SK-N-SH (cell line): Measurements from ENCODE around the gene ATP12A. TPM values are rescaled to one million over a fixed set of nuclear protein-coding genes. Genes with fewer than 3 reads are reported as not detected.

Experiments
- CTCF ChIA-PET: fragments of 300-600, 350-600 bp; formaldehyde crosslinking; extraction: SDS; loops from one replicate; lab custom pipeline; 2021; lab: Yijun Ruan, JAX
- POLR2A ChIA-PET: fragments of 350-600 bp; sonication (Branson Sonifier 250); formaldehyde crosslinking; extraction: SDS; loops from one replicate; lab custom pipeline; 2020; ENCODE audit warnings: antibody characterized with exemption, inconsistent platforms; lab: Yijun Ruan, JAX
- DNase-seq: peaks from one replicate; pipeline ENCODE4 v3.0.0; 2012
- H2AFZ ChIP-seq: fragments of 200-600 bp; sonication (generic); 2 replicates; pipeline ENCODE4 v1.8.1; 2016; ENCODE audit warnings: antibody characterized with exemption, mild to moderate bottlenecking, low read depth
- H3F3A ChIP-seq: fragments of 200-600 bp; sonication (generic); replicated peaks from 2 replicates; pipeline ENCODE3; 2016; ENCODE audit warnings: antibody characterized with exemption, mild to moderate bottlenecking; ENCODE audit not compliant: insufficient read depth
- H3K27ac ChIP-seq, 2 experiments: fragments of 200-500 bp in 1 of 2; fragments of 200-600 bp in 1 of 2; sonication (Bioruptor generic) in 1 of 2; sonication (generic), shearing (Covaris generic) in 1 of 2; 2 replicates each; pipeline versions ENCODE4 v1.5.1 to v1.6.1; 2014 to 2016; ENCODE audit warnings: low read depth in 2 of 2, inconsistent platforms in 1 of 2, low read length in 1 of 2, mild to moderate bottlenecking in 1 of 2, mixed read lengths in 1 of 2
- H3K27me3 ChIP-seq: fragments of 200-600 bp; sonication (generic), shearing (Covaris generic); 2 replicates; pipeline ENCODE4 v1.6.1; 2016; ENCODE audit warnings: mixed run types; ENCODE audit not compliant: insufficient read depth
- H3K36me3 ChIP-seq, 2 experiments: fragments of 200-500 bp in 1 of 2; fragments of 200-600 bp in 1 of 2; sonication (Bioruptor generic) in 1 of 2; sonication (generic) in 1 of 2; replicated peaks in 1 of 2; 2 replicates each; pipeline versions ENCODE3 to v1.5.1; 2014 to 2016; ENCODE audit warnings: low read length in 1 of 2, mild to moderate bottlenecking in 1 of 2; ENCODE audit not compliant: insufficient read depth in 2 of 2, control insufficient read depth in 1 of 2
- H3K4me1 ChIP-seq, 2 experiments: fragments of 200-500 bp in 1 of 2; fragments of 200-600 bp in 1 of 2; sonication (Bioruptor generic) in 1 of 2; sonication (generic), shearing (Covaris generic) in 1 of 2; 2 replicates each; pipeline versions ENCODE4 v1.5.1 to v1.6.1; 2014 to 2016; ENCODE audit warnings: low read depth in 1 of 2, low read length in 1 of 2, mixed run types in 1 of 2; ENCODE audit not compliant: insufficient read depth in 2 of 2, control insufficient read depth in 1 of 2
- H3K4me2 ChIP-seq: fragments of 200-600 bp; sonication (generic), shearing (Covaris generic); 2 replicates; pipeline ENCODE4 v1.6.1; 2017; ENCODE audit warnings: mixed run types
- H3K4me3 ChIP-seq, 2 experiments: fragments of 200-500 bp in 1 of 2; fragments of 200-600 bp in 1 of 2; sonication (Bioruptor generic) in 1 of 2; sonication (generic), shearing (Covaris generic) in 1 of 2; 2 replicates each; pipeline versions ENCODE4 v1.5.1 to v1.8.1; 2014 to 2016; ENCODE audit warnings: low read depth in 2 of 2, inconsistent platforms in 1 of 2, low read length in 1 of 2, mild to moderate bottlenecking in 1 of 2, mixed read lengths in 1 of 2, moderate library complexity in 1 of 2
- H3K79me2 ChIP-seq: fragments of 200-600 bp; sonication (generic); 2 replicates; pipeline ENCODE4 v1.8.1; 2017; ENCODE audit warnings: mild to moderate bottlenecking; ENCODE audit not compliant: insufficient read depth
- H3K9ac ChIP-seq: fragments of 200-600 bp; sonication (generic); 2 replicates; pipeline ENCODE4 v1.6.1; 2017; ENCODE audit warnings: mixed run types
- H3K9me2 ChIP-seq: fragments of 200-600 bp; sonication (generic); 2 replicates; pipeline ENCODE4 v1.6.1; 2017; ENCODE audit warnings: mixed run types
- H3K9me3 ChIP-seq: fragments of 200-600 bp; sonication (generic); 2 replicates; pipeline ENCODE4 v1.6.1; 2017; ENCODE audit warnings: mixed run types, mild to moderate bottlenecking, moderate library complexity
- H4K20me1 ChIP-seq: fragments of 200-600 bp; sonication (generic); 2 replicates; pipeline ENCODE4 v1.6.1; 2017; ENCODE audit warnings: mild to moderate bottlenecking, mixed run types; ENCODE audit not compliant: insufficient read depth
- CHD2 ChIP-seq: fragments of 150-350 bp; IDR thresholded peaks from 2 replicates; pipeline ENCODE4 v1.6.1; 2018; ENCODE audit warnings: low read length; ENCODE audit not compliant: partially characterized antibody
- ELF1 ChIP-seq: IDR thresholded peaks from 2 replicates; pipeline ENCODE4 v1.4.0; 2012
- FOSL2 ChIP-seq: IDR thresholded peaks from 2 replicates; pipeline ENCODE4 v1.4.0; 2012; ENCODE audit warnings: low read depth, mild to moderate bottlenecking, moderate library complexity, borderline replicate concordance
- FOXM1 ChIP-seq: IDR thresholded peaks from 2 replicates; pipeline ENCODE4 v1.4.0; 2012; ENCODE audit warnings: low read depth, mild to moderate bottlenecking
- GABPA ChIP-seq: IDR thresholded peaks from 2 replicates; pipeline ENCODE4 v1.4.0; 2012; ENCODE audit warnings: low read depth, mild to moderate bottlenecking
- NFIC ChIP-seq: IDR thresholded peaks from 2 replicates; pipeline ENCODE4 v1.4.0; 2012; ENCODE audit warnings: borderline replicate concordance
- NRF1 ChIP-seq: IDR thresholded peaks from 2 replicates; pipeline ENCODE4 v1.6.1; 2012; ENCODE audit warnings: low read depth, mild to moderate bottlenecking, low read length
- RCOR1 ChIP-seq: fragments of 150-350 bp; IDR thresholded peaks from 2 replicates; pipeline ENCODE4 v1.6.1; 2017; ENCODE audit warnings: antibody characterized with exemption, low read length
- RFX5 ChIP-seq: IDR thresholded peaks from 2 replicates; pipeline ENCODE4 v1.6.1; 2012; ENCODE audit warnings: mild to moderate bottlenecking, improper control_type of control experiment, low read length
- WGBS: methylation state at CpG from one replicate; pipeline ENCODE4 v1.1.6; 2017; ENCODE audit warnings: low lambda C conversion rate; 5-methylcytosine and 5-hydroxymethylcytosine counted together
- polyA plus RNA-seq, 3 experiments: library from polyadenylated mRNA; depleted of rRNA; stranded (reverse); fragments of >200 nt; gene quantifications; 2 replicates each; pipeline ENCODE4 v1.2.3, GENCODE V29; 2012
- TF ChIP-seq, protein P1 (sequence below): fragments of 150-350 bp; IDR thresholded peaks from 2 replicates; pipeline ENCODE4 v1.6.1; 2017; ENCODE audit warnings: antibody characterized with exemption, low read length, low read depth, borderline replicate concordance
- TF ChIP-seq, protein P2 (sequence below): IDR thresholded peaks from 2 replicates; pipeline ENCODE4; 2012

ATP12A gene
- polyA plus RNA-seq, 1 of the 3 experiments (the other 2 are of a cell fraction): not detected

DNA sequence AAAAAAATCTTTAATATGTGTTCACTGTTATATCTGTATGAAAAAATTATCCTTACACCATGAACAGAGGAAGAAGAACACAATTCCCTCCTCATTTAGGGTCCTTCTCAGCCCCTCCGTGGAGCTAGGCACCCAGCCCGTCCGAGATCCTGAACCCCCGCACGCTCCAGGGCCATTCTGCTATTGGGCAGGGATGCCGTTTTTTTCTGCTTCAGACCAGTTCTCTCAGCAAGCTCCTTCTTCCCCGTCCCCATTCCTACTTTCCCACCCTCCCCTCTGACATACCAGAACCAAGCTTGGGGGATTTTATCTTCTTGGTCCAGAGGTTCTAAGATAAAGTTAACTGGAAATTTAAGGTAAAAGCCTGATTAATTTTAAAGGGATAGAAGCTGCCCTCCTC is 36.2 kb downstream of the ATP12A start (continued):
- TF ChIP-seq, protein P1, sequence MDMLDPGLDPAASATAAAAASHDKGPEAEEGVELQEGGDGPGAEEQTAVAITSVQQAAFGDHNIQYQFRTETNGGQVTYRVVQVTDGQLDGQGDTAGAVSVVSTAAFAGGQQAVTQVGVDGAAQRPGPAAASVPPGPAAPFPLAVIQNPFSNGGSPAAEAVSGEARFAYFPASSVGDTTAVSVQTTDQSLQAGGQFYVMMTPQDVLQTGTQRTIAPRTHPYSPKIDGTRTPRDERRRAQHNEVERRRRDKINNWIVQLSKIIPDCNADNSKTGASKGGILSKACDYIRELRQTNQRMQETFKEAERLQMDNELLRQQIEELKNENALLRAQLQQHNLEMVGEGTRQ: no peak
- TF ChIP-seq, protein P2, sequence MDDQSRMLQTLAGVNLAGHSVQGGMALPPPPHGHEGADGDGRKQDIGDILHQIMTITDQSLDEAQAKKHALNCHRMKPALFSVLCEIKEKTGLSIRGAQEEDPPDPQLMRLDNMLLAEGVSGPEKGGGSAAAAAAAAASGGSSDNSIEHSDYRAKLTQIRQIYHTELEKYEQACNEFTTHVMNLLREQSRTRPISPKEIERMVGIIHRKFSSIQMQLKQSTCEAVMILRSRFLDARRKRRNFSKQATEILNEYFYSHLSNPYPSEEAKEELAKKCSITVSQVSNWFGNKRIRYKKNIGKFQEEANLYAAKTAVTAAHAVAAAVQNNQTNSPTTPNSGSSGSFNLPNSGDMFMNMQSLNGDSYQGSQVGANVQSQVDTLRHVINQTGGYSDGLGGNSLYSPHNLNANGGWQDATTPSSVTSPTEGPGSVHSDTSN: no peak
- no peak for TF ChIP-seq NRF1
- no peak for TF ChIP-seq RCOR1

DNA sequence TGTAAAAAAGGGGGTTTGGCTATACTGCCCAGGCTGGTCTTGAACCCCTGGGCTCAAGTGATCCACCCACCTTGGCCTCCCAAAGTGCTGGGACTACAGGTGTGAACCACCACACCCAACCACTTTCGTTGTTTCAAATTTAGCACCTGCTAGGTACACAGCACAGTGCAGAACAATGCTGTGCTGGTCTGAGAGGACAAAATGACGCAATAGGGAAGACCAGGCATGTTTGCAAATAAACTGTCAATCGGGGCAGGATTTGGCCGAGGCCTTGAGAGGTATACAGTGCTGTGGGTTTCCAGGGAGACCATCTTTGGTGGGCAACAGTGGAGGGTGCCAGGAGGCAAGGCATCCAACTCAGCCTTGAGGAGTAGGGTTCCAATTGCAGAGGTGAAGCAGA is 37.0 kb downstream of the ATP12A start:
- TF ChIP-seq ELF1: no peak
- TF ChIP-seq RFX5: no peak
- no peak for TF ChIP-seq RCOR1
- CTCF ChIA-PET: interaction anchor here (1.3 to 1.4 kb wide), 2 partner anchors 8 to 10 kb away, joined by 3 to 4 read pairs; no protein-coding TSS in a partner anchor
- WGBS: 14% methylated on average over 4 of the region's 4 CpGs
- Histone ChIP-seq H3K9me2 (no peaks in the 10 kb centered on the region), H3F3A (no peaks in the 10 kb centered on the region), H3K79me2 (no peaks in the 10 kb centered on the region), H3K4me1 (no peaks in the 10 kb centered on the region), H3K9ac (no peak overlapping the region), H3K27ac (no peak overlapping the region), H4K20me1 (no peaks in the 10 kb centered on the region), H3K4me3 (no peak overlapping the region), H3K9me3 (no peaks in the 10 kb centered on the region), H3K27me3 (no peaks in the 10 kb centered on the region; the same call in none of the 2 replicates), H3K4me2 (no peak overlapping the region), H3K36me3 (no peaks in the 10 kb centered on the region), H2AFZ (no peak overlapping the region)
- POLR2A ChIA-PET: no interaction called here
- DNase-seq: no peak

DNA sequence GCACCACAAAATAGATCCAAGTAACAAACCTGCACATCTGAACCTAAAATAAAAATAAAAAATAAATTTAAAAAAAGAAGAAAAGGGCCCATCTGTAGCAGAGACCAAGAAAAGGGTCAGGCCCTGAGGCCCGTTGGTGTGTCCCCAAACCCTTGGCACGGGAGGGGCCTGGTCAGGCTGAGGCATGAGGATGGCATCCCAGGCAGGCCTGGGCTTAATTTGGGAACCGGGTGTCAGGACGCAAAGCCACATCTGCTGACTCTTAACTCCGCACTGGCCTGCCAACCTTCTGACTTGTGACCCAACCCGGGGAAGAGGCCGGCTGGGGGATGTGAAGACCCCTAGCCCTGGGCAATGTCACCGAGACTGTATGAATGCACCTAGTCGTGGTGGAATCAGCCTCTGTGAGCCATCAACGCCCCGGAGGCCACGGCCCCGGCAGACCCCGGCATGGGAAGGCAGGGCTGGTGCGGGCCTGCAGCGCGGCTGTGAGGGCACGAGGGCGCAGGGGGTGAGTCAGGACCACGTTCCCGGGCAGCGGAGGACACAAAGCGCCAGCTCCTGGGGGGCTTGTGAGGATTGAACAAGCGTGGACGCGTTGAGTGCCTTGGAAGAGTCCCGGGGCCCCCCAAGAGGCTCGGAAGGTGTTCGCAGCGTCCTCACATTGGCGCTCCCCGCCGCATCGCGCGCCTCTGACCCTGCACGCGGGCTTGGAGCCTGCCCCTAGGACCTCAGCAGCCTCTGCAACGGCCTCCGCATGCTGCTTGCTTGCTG is 38.2 kb downstream of the ATP12A start:
- ChIA-PET POLR2A (no interaction called here), CTCF (interaction anchor here (1.3 kb wide), 1 partner anchor 9 kb away, joined by 3 read pairs; no protein-coding TSS in a partner anchor)
- TF ChIP-seq GABPA (no peak), FOSL2 (no peak), NFIC (no peak), CHD2 (no peak), FOXM1 (no peak)
- Histone ChIP-seq H2AFZ (no peak overlapping the region), H3K9me3 (no peaks in the 10 kb centered on the region), H4K20me1 (no peaks in the 10 kb centered on the region), H3F3A (no peaks in the 10 kb centered on the region), H3K79me2 (no peaks in the 10 kb centered on the region), H3K4me2 (no peak overlapping the region), H3K27ac (no peak overlapping the region), H3K9ac (no peak overlapping the region), H3K9me2 (no peaks in the 10 kb centered on the region), H3K4me3 (no peak overlapping the region), H3K27me3 (no peaks in the 10 kb centered on the region; the same call in none of the 2 replicates), H3K36me3 (no peaks in the 10 kb centered on the region), H3K4me1 (no peaks in the 10 kb centered on the region)
- DNase-seq: no peak
- 59% methylated on average over 15 of the region's 40 CpGs for WGBS
